Effector CD4-positive, alpha-beta T cell (primary cell): ENCODE measurements around the gene EVI2A.

Experiments
- DNase-seq: peaks from one replicate; pipeline ENCODE4 v3.0.0-alpha.2; 2020

Gene EVI2A

DNA sequence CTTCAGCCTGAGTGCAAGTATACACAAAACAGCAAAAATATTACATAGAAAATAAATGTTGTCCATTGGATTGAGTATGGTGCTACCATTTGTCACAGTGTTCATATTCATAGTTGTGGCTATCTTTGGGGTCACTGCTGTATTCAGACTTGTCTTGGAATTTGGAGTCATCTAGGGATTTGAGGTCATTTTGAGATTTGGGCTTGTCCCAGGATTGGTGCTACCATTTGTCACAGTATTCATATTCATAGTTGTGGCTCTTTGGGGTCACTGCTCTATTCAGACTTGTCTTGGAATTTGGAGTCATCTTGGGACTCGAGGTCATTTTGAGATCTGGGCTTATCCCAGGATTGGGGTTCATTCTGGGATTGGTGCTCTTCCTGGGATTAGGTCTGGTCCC is 49.2 kb downstream of the EVI2A start:
- DNase-seq: no peak

DNA sequence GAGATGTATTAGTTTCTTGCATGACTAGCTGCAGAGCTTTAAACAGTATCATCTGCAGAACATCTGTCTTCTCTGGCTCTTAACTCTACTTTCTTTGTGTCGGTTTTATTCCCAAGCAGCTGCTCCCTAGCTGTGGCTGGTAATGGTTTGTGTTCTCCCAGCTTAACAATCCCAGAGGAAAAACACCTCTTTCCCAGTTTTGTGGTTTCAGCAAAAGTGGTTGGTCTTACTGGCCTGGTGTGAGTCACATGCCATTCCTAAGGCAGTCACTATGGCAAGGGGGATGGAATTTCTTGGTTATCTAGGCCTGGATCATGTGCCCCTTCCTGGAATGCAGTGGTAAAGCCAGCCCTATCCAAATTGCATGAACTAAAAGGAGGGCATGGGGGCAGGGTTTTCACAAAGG is 51.8 kb downstream of the EVI2A start:
- no peak for DNase-seq

DNA sequence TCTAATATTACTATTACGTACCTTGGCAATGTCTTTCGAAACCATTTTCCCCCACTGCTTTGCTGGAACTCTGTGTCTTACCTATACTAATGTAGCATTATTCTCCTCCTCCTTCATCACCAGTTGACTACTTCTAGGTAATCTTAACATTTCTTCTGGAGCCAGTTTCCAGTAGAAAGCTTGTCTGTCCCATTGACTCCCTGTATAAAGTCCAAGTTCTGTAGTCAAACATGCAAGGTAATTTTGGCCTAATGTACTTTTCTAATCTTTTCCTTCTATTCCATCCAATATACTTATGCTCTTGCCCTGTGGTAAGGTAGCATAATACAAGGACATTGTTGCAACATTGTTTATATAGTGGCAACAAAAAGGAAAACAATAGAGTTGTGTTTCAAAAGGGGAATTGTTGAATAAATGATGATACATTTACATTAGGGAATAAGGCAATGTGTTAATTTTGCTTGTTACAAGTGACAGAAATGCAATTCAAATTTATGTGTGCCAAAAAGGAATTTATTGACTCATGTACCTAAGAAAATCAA is 52.3 kb downstream of the EVI2A start:
- no peak for DNase-seq
